Panc1 (cell line): ENCODE measurements around the gene MAGI1.

Experiments used
- POLR2AphosphoS5 ChIP-seq: IDR thresholded peaks from 2 replicates; pipeline ENCODE4 v1.6.1; 2012; ENCODE audit warnings: mild to moderate bottlenecking, low read depth, low read length, moderate library complexity
- TF ChIP-seq, protein P1 (sequence below): fragments of 450-650 bp; IDR thresholded peaks from 2 replicates; pipeline ENCODE4 v1.5.1; 2017; ENCODE audit warnings: mild to moderate bottlenecking
- TF ChIP-seq, protein P2 (sequence below), 2 experiments: IDR thresholded peaks; 2 replicates each; pipeline ENCODE4 v1.6.1; 2011 to 2012; ENCODE audit warnings: low read depth in 2 of 2, control low read depth in 1 of 2, low read length in 1 of 2, mild to moderate bottlenecking in 1 of 2, moderate library complexity in 1 of 2; ENCODE audit not compliant: insufficient read depth in 1 of 2

DNA sequence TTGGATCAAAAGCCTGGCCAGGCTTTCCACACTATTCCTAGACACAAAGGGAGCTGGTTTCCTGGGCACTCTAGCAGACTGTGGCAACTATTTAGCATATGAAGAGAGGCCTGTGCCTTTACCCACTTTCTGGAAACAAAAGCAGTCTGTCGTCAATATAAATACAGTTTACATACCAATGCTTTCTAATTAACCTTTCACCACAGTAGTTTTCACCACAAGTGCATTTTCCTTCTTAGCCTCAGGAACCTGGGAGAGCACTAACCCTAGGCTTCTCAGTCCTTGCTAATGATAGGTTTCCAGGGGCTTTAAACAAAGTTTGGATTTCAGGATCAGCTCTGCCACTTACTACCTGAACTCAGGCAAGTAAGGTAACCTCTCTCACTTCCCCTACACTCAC is 499.1 kb downstream of the MAGI1 start:
- TF ChIP-seq, protein P1, sequence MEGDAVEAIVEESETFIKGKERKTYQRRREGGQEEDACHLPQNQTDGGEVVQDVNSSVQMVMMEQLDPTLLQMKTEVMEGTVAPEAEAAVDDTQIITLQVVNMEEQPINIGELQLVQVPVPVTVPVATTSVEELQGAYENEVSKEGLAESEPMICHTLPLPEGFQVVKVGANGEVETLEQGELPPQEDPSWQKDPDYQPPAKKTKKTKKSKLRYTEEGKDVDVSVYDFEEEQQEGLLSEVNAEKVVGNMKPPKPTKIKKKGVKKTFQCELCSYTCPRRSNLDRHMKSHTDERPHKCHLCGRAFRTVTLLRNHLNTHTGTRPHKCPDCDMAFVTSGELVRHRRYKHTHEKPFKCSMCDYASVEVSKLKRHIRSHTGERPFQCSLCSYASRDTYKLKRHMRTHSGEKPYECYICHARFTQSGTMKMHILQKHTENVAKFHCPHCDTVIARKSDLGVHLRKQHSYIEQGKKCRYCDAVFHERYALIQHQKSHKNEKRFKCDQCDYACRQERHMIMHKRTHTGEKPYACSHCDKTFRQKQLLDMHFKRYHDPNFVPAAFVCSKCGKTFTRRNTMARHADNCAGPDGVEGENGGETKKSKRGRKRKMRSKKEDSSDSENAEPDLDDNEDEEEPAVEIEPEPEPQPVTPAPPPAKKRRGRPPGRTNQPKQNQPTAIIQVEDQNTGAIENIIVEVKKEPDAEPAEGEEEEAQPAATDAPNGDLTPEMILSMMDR, result no peak
- TF ChIP-seq, protein P2, sequence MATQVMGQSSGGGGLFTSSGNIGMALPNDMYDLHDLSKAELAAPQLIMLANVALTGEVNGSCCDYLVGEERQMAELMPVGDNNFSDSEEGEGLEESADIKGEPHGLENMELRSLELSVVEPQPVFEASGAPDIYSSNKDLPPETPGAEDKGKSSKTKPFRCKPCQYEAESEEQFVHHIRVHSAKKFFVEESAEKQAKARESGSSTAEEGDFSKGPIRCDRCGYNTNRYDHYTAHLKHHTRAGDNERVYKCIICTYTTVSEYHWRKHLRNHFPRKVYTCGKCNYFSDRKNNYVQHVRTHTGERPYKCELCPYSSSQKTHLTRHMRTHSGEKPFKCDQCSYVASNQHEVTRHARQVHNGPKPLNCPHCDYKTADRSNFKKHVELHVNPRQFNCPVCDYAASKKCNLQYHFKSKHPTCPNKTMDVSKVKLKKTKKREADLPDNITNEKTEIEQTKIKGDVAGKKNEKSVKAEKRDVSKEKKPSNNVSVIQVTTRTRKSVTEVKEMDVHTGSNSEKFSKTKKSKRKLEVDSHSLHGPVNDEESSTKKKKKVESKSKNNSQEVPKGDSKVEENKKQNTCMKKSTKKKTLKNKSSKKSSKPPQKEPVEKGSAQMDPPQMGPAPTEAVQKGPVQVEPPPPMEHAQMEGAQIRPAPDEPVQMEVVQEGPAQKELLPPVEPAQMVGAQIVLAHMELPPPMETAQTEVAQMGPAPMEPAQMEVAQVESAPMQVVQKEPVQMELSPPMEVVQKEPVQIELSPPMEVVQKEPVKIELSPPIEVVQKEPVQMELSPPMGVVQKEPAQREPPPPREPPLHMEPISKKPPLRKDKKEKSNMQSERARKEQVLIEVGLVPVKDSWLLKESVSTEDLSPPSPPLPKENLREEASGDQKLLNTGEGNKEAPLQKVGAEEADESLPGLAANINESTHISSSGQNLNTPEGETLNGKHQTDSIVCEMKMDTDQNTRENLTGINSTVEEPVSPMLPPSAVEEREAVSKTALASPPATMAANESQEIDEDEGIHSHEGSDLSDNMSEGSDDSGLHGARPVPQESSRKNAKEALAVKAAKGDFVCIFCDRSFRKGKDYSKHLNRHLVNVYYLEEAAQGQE (IDR thresholded peaks at IDR 0.05; ENCODE audit: insufficient read depth in 1 of 2, low read depth in 2 of 2, low read length in 1 of 2), result no peak
- TF ChIP-seq POLR2AphosphoS5, result no peak
